Measurements from ENCODE around the gene FADD.

FADD gene

GRCh38 chr11:70202920-70203750, at the start of gene FADD:
FADD (plus strand) TSS chr11:70203296; CDS start chr11:70203460, 164 bp downstream.
- DNase-seq: peak; percentile 80 to 84

- DNase-seq: no peak
Measured at GRCh38 chr11:70155386-70155785, 47.7 kb upstream of the FADD start.

- no peak for DNase-seq
Measured at GRCh38 chr11:70156291-70157037, 46.6 kb upstream of the FADD start.

GRCh38 chr11:70158201-70158600, 44.9 kb upstream of the FADD start:
- DNase-seq: no peak

GRCh38 chr11:70158757-70159389, 44.2 kb upstream of the FADD start:
- DNase-seq: no peak

- DNase-seq: no peak
Measured at GRCh38 chr11:70159627-70160570, 43.2 kb upstream of the FADD start.

- no peak for DNase-seq
Measured at GRCh38 chr11:70161043-70161625, 42.0 kb upstream of the FADD start.

- no peak for DNase-seq
Measured at GRCh38 chr11:70164705-70165104, 38.4 kb upstream of the FADD start.

- no peak for DNase-seq
Measured at GRCh38 chr11:70167120-70167519, 36.0 kb upstream of the FADD start.

- no peak for DNase-seq
Measured at GRCh38 chr11:70167723-70168404, 35.2 kb upstream of the FADD start.

GRCh38 chr11:70168405-70168754, 34.7 kb upstream of the FADD start:
- DNase-seq: no peak

GRCh38 chr11:70169127-70169526, 34.0 kb upstream of the FADD start:
- DNase-seq: no peak

GRCh38 chr11:70169632-70170031, 33.5 kb upstream of the FADD start:
- no peak for DNase-seq

- DNase-seq: no peak
Measured at GRCh38 chr11:70170596-70171210, 32.4 kb upstream of the FADD start.

GRCh38 chr11:70173018-70173417, 30.1 kb upstream of the FADD start:
- no peak for DNase-seq

- no peak for DNase-seq
Measured at GRCh38 chr11:70174547-70175235, 28.4 kb upstream of the FADD start.

GRCh38 chr11:70175236-70175698, 27.8 kb upstream of the FADD start:
- DNase-seq: no peak

GRCh38 chr11:70176940-70177689, 26.0 kb upstream of the FADD start:
- DNase-seq: peak; percentile 28 to 44

- DNase-seq: no peak
Measured at GRCh38 chr11:70180906-70181305, 22.2 kb upstream of the FADD start.

- DNase-seq: no peak
Measured at GRCh38 chr11:70182266-70182665, 20.8 kb upstream of the FADD start.

All from AML-193 (cell line).